Panc1 (cell line): Measurements from ENCODE around the gene RAI1.

ENCODE experiments used
- POLR2AphosphoS5 ChIP-seq: IDR thresholded peaks from 2 replicates; pipeline ENCODE4 v1.6.1; 2012; ENCODE audit warnings: mild to moderate bottlenecking, low read depth, low read length, moderate library complexity
- SIN3A ChIP-seq: IDR thresholded peaks from 2 replicates; pipeline ENCODE4 v1.6.1; 2012; ENCODE audit warnings: low read depth, mild to moderate bottlenecking, low read length, moderate library complexity, borderline replicate concordance; ENCODE audit not compliant: insufficient read depth
- TF ChIP-seq, protein P1 (sequence below): fragments of 450-650 bp; IDR thresholded peaks from 2 replicates; pipeline ENCODE4 v1.5.1; 2017; ENCODE audit warnings: mild to moderate bottlenecking
- TF ChIP-seq, protein P2 (sequence below), 2 experiments: IDR thresholded peaks; 2 replicates each; pipeline ENCODE4 v1.6.1; 2011 to 2012; ENCODE audit warnings: low read depth in 2 of 2, control low read depth in 1 of 2, low read length in 1 of 2, mild to moderate bottlenecking in 1 of 2, moderate library complexity in 1 of 2; ENCODE audit not compliant: insufficient read depth in 1 of 2

DNA sequence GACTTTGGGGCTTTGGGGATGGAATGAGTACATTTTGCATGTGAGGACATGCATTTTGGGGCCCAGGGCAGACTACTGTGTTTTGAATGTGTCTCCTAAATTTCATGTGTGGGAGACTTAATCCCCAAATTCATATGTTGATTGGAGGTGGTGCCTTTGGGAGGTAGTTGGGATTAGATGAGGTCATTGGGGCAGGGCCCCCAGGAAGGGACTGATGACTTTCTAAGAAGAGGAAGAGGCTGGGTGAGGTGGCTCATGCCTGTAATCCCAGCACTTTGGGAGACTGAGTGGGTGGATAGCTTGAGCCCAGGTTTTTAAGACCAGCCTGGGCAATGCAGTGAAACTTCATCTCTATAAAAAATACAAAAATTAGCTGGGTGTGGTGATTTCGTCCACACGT, 42.8 kb upstream of the RAI1 start:
- TF ChIP-seq, protein P1, sequence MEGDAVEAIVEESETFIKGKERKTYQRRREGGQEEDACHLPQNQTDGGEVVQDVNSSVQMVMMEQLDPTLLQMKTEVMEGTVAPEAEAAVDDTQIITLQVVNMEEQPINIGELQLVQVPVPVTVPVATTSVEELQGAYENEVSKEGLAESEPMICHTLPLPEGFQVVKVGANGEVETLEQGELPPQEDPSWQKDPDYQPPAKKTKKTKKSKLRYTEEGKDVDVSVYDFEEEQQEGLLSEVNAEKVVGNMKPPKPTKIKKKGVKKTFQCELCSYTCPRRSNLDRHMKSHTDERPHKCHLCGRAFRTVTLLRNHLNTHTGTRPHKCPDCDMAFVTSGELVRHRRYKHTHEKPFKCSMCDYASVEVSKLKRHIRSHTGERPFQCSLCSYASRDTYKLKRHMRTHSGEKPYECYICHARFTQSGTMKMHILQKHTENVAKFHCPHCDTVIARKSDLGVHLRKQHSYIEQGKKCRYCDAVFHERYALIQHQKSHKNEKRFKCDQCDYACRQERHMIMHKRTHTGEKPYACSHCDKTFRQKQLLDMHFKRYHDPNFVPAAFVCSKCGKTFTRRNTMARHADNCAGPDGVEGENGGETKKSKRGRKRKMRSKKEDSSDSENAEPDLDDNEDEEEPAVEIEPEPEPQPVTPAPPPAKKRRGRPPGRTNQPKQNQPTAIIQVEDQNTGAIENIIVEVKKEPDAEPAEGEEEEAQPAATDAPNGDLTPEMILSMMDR, result no peak
- TF ChIP-seq, protein P2, sequence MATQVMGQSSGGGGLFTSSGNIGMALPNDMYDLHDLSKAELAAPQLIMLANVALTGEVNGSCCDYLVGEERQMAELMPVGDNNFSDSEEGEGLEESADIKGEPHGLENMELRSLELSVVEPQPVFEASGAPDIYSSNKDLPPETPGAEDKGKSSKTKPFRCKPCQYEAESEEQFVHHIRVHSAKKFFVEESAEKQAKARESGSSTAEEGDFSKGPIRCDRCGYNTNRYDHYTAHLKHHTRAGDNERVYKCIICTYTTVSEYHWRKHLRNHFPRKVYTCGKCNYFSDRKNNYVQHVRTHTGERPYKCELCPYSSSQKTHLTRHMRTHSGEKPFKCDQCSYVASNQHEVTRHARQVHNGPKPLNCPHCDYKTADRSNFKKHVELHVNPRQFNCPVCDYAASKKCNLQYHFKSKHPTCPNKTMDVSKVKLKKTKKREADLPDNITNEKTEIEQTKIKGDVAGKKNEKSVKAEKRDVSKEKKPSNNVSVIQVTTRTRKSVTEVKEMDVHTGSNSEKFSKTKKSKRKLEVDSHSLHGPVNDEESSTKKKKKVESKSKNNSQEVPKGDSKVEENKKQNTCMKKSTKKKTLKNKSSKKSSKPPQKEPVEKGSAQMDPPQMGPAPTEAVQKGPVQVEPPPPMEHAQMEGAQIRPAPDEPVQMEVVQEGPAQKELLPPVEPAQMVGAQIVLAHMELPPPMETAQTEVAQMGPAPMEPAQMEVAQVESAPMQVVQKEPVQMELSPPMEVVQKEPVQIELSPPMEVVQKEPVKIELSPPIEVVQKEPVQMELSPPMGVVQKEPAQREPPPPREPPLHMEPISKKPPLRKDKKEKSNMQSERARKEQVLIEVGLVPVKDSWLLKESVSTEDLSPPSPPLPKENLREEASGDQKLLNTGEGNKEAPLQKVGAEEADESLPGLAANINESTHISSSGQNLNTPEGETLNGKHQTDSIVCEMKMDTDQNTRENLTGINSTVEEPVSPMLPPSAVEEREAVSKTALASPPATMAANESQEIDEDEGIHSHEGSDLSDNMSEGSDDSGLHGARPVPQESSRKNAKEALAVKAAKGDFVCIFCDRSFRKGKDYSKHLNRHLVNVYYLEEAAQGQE (IDR thresholded peaks at IDR 0.05; ENCODE audit: insufficient read depth in 1 of 2, low read depth in 2 of 2, low read length in 1 of 2), result no peak
- TF ChIP-seq SIN3A (no peak), POLR2AphosphoS5 (no peak)
